Measurements from ENCODE around the gene ARG2. TPM values are rescaled to one million over a fixed set of nuclear protein-coding genes. Genes with fewer than 3 reads are reported as not detected.

Gene ARG2
- total RNA-seq, 3 donors from 2014 or later, result 2.9 to 5.2 (median 4.4) TPM

- intact Hi-C loops (cut with DNase I; ENCODE audit: low total_unique reads), result no loop called here
- Histone ChIP-seq H3K36me3 (no peaks in the 10 kb centered on the region), H3K27me3 (no peaks in the 10 kb centered on the region), H3K4me1 (no peaks in the 10 kb centered on the region), H3K9me3 (no peaks in the 10 kb centered on the region), H3K27ac (no peak overlapping the region), H3K4me3 (no peak overlapping the region)
- DNase-seq (ENCODE audit: low spot score in 2 of 2), result no peak
- no peak for TF ChIP-seq POLR2A (IDR thresholded peaks at IDR 0.05)
- no peak for TF ChIP-seq CTCF (IDR thresholded peaks at IDR 0.05)
- no peak for TF ChIP-seq POLR2AphosphoS5 (IDR thresholded peaks at IDR 0.05)
Observed at GRCh38 chr14:67627519-67627918, 7.8 kb downstream of the ARG2 start.

GRCh38 chr14:67630186-67630585, 10.5 kb downstream of the ARG2 start:
- Histone ChIP-seq H3K27me3 (no peaks in the 10 kb centered on the region), H3K9me3 (no peaks in the 10 kb centered on the region), H3K36me3 (no peaks in the 10 kb centered on the region), H3K4me3 (no peak overlapping the region), H3K4me1 (no peaks in the 10 kb centered on the region), H3K27ac (no peak overlapping the region)
- intact Hi-C loops (cut with DNase I; ENCODE audit: low total_unique reads), result no loop called here
- no peak for DNase-seq (ENCODE audit: low spot score in 2 of 2)
- TF ChIP-seq POLR2A (IDR thresholded peaks at IDR 0.05), result no peak
- TF ChIP-seq POLR2AphosphoS5 (IDR thresholded peaks at IDR 0.05), result no peak
- no peak for TF ChIP-seq CTCF (IDR thresholded peaks at IDR 0.05)

GRCh38 chr14:67630938-67631337, 11.2 kb downstream of the ARG2 start:
- intact Hi-C loops (cut with DNase I; ENCODE audit: low total_unique reads), result no loop called here
- Histone ChIP-seq H3K4me1 (no peaks in the 10 kb centered on the region), H3K27me3 (no peaks in the 10 kb centered on the region), H3K9me3 (no peaks in the 10 kb centered on the region), H3K4me3 (no peak overlapping the region), H3K36me3 (no peaks in the 10 kb centered on the region), H3K27ac (no peak overlapping the region)
- DNase-seq (ENCODE audit: low spot score in 2 of 2), result no peak
- TF ChIP-seq POLR2AphosphoS5 (IDR thresholded peaks at IDR 0.05) (no peak), POLR2A (IDR thresholded peaks at IDR 0.05) (no peak), CTCF (IDR thresholded peaks at IDR 0.05) (no peak)

- intact Hi-C loops (cut with DNase I; ENCODE audit: low total_unique reads), result no loop called here
- no peak overlapping the region for H3K27ac ChIP-seq
- no peaks in the 10 kb centered on the region for H3K36me3 ChIP-seq
- H3K27me3 ChIP-seq, result no peaks in the 10 kb centered on the region
- no peak for DNase-seq (ENCODE audit: low spot score in 2 of 2)
- H3K4me3 ChIP-seq, result no peak overlapping the region
- H3K4me1 ChIP-seq, result no peaks in the 10 kb centered on the region
- H3K9me3 ChIP-seq, result no peaks in the 10 kb centered on the region
- no peak for TF ChIP-seq POLR2A (IDR thresholded peaks at IDR 0.05)
- no peak for TF ChIP-seq CTCF (IDR thresholded peaks at IDR 0.05)
- no peak for TF ChIP-seq POLR2AphosphoS5 (IDR thresholded peaks at IDR 0.05)
Observed at GRCh38 chr14:67633451-67634147, 13.9 kb downstream of the ARG2 start.

GRCh38 chr14:67636361-67636919, 16.7 kb downstream of the ARG2 start:
- Histone ChIP-seq H3K4me1 (no peaks in the 10 kb centered on the region), H3K9me3 (no peaks in the 10 kb centered on the region), H3K27ac (no peak overlapping the region), H3K4me3 (no peak overlapping the region), H3K27me3 (no peaks in the 10 kb centered on the region), H3K36me3 (no peaks in the 10 kb centered on the region)
- intact Hi-C loops (cut with DNase I; ENCODE audit: low total_unique reads), result no loop called here
- DNase-seq (ENCODE audit: low spot score in 2 of 2), result no peak
- TF ChIP-seq POLR2A (IDR thresholded peaks at IDR 0.05), result no peak
- no peak for TF ChIP-seq CTCF (IDR thresholded peaks at IDR 0.05)
- TF ChIP-seq POLR2AphosphoS5 (IDR thresholded peaks at IDR 0.05), result no peak
